Stimulated activated CD4-positive, alpha-beta T cell treated with anti-CD3 and anti-CD28 coated beads, Interleukin-4, amount 100 ng/mL, for 4 hours (primary cell): Measurements from ENCODE around the gene TRABD2A.

ENCODE experiments used
- DNase-seq, 2 experiments: peaks; one replicate each; pipeline ENCODE4 v3.0.0-alpha.2; 2020

Gene TRABD2A

DNA sequence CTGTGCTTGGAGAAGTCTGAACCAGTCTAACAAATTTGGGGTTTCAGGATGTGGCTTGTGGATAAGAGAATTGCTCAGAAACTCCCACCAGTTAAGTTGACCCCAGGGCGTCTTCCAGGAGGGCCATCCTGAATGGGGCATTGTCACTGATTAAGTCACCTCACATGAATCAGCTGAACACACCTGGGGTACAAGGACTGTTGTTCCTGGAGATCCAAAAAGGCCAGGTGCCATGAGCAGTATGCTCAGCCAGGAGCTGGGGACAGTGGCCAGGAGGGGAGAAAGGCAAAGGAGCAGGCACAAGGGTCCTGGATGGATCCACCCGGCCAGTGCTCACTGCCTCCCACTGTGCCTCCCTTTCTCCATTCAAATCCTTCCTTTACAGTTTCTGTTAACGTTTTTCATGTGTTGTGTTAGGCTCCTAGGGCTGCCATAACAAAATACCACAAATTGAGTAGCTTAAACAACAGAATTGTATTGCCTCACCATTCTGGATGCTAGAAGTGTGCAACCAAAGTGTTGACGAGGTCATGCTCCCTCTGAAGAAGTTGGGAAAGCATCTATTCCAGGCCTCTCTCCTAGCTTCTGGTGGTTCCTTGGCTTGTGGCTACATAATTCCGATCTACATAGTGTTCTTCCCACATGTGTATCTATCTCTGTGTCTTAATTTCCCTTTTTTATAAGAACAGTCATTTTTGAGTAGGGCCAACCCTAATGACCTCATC is 33.4 kb downstream of the TRABD2A start:
- no peak for DNase-seq

DNA sequence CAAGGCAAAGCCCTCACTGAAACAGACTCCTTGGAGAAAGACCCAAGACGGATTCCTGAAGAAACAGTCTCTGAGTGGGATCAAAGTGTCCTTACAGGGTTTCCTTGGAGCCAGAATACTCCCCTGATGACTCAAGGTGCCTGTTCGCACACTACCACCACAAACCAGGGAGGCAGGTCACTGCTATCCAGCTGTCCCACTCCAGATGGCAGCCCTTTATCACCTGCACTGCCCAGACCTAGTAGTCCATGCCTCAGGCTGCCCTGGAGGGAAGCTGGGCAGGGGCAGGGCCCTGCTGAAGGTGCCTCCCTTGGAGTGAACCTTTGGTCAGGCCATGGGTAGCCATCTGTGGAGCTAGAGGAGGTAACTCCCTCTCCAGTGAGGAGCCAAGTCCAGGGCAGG is 34.1 kb downstream of the TRABD2A start:
- no peak for DNase-seq

DNA sequence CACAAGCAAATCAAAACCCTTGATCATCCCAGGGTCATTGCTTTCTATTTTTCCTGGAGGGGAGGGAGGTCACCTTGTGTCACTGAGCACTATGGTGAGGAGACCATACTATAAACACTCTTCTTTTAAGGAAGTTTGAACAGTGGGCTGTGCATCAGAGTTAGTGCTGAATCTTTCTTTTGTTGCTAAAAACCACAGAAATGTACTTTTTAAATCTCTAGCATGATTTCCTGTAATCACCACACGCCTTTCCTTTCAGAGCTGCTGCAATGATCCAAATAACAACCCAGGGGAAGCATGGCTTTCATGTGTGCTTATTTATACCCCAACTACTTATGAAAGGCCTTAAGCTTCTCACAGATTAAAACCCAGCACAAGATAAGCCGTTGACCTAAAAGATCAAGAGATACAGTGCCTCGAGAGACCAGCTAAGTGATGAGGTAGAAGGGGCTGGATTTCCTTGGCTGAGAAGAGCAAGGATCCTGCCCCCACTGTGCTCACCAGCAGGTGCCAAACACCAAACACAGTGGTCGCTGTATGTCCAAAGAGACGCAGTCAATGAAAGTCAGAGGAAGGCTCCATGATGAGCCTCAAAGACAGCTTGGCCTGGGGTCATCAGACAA is 34.7 kb downstream of the TRABD2A start:
- peak in 1 of 2 experiments; percentile 62 for DNase-seq

DNA sequence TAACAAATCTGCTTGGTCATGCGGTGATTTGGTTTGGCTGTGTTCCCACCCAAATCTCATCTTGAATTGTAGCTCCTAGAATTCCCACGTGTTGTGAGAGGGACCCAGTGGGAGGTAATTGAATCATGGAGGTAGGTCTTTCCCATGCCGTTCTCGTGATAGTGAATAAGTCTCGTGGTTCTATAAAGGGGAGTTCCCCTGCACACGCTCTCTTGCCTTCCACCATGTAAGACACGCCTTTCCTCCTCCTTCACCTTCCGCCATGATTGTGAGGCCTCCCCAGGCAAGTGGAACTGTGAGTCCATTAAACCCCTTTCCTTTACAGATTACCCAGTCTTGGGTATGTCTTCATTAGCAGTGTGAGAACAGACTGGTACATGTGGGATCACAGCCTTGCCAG is 36.7 kb downstream of the TRABD2A start:
- peak in 1 of 2 experiments; percentile 36 for DNase-seq

DNA sequence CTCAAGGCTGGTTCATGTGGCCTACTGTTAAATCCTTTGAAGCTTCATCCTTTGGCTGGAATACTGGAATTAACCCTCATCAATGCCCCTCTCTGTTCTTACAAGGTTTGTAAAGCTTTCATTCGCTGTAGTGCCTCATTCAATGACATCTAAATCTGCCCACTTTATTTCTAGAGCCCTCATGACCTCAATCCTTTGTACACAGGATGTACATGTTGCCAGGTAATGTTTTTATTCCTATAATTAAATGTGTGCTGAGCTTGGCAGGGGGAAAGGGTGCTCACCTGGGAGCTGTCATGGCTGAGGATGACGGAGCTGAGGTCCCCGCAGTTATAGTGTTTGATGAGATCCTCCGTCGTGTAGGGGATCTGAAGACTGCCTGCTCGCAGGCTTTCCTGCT is 39.3 kb downstream of the TRABD2A start:
- no peak for DNase-seq

DNA sequence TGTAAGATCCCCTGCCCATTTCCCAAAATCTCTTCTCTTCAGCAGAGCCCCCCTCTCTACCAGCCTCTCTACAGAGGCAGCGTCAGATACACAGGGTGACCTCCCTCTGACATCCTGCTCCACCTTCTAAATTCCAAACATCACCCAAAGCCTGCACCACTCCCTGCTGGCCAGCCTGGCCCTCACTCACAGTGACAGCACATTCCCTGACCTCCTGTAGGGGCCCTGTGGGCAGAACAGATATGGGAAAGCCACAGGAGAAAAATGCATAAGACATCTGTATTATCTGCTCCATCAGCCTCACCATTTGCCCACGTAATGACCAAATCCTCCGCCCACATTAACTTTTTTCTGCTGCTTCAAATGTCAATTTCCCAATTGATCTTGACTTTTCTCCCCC is 40.6 kb downstream of the TRABD2A start:
- no peak for DNase-seq

DNA sequence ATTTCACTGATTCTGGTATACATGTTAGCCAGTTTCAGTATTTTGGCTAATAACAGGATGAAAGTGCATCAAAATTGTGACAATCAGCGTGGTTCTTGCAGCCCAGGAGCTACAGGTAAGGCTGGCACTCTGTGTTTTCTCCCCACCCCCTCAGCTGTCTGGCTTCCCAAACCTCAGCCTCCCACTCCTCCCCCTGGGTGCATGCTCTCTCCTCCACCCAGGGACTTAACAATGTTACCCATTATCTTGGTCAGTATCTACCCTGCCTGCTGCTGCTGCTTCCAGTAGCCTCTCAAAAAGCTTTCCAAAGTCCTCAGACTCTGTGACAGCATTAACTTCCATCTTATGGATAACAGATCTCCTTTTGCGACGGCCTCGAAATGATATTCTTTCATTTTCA is 41.0 kb downstream of the TRABD2A start:
- peak in 1 of 2 experiments; percentile 64 for DNase-seq

DNA sequence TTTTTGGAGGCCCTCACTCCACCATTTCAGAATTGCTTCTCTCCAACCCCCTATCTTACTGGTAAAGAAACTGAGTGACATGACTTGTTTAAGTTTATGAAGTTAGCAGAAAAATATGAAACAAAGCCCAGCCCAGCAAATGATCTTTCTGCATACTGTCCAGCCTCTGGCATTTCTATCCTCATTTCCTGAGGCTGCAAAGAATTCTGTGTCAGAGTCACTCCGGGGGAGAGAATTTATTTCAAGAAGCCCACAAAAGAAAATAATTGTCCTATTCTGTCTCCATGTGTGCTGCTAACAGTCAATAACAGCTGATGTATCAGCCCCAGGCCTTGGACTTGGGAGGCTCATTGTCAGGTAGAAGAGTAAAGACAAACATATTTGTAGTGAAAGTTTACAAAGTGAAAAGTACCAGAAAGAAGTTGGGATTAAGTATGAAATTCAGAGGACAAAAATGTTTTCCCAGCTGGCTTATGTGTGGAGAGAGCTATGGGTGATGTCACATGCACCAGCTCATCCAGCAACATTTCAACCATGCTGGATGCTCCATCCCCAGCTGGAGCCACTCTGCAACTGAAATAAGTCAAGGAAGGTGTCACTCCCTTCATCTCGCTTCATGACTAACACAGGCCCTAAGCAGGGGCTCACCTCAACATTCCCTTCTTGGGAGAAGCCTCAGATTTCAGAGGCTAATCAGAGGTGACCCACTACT is 42.3 kb downstream of the TRABD2A start:
- no peak for DNase-seq

DNA sequence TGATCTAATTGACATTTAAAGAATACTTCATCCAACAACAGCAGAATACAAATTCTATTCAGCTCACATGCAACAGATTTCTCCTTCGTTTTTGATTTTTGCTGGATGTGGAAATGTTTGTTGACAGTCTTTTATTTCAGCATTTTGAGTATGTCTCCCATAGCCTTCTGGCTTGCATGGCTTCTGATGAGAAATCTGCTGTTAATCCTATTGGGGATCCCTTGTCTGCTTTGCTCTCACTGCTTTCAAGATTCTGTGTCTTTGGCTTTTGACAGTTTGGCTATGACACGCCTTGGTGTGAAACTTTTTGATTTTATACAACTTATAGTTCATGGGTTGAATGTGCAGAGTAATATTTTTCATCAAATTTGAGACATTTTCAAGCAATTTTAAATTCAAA is 44.7 kb downstream of the TRABD2A start:
- DNase-seq, result no peak

DNA sequence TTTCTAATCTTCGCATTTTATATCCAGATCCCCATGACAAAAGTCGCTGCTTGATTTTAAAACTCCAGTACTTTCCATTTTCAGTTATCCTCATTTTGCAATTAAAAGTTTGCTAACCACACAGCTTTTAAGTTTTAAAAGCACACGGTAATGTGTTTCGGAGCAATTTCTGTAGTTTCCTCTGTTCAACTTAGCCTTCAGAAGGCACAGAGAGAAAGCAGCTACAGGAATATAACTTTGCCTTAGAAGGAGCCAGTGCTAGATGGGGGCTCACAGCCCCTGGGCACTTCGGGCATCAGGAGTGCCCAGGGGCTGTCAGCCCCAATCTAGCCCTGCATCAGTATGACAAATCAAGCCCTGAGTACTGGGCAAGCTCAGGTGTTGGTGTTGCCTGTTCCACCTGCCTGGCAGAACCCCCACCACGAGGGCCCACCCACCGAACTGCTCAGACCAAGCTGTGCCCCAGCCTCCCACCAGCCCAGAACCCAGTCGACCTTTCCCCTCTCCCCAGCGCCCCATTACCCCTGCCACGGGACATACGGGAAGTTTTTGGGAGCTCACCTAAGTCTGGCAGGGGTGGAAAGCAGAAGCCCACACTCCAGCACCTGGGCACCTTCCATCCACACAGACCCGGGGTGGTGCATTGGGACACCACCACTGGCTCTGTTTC is 47.3 kb downstream of the TRABD2A start:
- DNase-seq, result no peak

DNA sequence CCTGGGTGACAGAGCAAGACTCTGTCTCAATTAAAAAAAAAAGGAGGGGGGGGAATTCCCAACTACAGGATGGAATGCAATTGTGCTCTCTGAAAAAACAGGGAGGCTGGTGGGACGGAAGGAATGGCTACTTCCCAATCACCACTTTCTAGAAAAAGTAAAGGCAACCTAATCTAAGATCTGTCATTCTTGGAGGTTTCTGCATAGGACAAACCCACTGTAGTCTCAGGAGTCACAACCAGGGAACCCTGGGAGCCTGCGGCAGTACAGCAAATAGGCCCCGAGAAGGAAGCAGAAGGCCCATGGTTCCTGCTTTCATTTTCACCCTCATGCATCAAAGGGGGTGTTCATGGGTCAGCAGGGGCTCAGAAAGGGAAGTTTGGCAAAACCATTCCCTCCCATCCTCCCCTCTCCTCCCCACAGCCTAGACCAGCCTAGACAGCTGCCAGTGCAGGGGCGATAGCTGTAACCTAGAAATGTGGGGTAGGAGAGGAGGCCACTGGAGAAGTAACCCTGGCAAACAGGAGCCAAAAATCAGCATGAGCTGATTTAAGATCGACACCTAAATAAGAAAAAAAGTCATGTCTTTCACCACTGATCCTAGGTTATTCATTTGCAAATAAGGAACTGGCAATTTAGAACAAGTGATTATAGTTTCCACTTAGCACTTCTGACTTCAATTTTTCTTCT is 48.0 kb downstream of the TRABD2A start:
- DNase-seq, result no peak

DNA sequence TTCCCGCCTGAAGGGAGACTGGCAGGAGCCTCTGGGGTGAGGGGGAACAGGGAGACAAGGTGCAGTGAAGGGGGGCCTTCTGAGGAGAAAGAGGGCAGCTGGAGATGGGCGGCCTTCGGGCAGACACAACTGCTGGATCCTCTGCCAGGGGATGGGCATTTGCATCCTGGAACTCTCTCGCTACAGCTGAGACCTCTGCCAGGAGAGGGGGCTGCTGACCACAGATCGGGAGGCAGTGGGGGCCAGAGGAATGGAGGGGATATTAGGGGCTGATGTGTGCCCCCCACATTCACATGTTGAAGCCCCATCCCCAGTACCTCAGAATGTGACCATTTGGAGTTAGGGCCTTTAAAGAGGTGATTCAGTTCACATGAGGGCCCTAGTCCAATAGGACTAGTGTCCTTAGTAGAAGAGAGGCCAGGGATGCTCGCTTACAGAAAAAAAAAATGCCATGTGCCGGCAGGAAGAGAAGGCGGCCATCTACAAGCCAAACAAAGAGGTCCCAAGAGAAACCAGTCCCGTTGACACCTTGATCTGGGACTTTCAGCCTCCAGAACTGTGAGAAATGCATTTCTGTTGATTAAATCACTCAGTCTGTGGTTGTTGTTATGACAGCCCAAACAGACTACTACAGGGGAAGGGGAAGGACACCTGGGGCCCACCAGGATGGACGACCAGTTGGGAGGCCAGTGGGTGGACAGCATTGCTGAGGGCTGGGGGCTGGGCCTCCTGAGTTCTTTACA is 50.0 kb downstream of the TRABD2A start:
- no peak for DNase-seq

DNA sequence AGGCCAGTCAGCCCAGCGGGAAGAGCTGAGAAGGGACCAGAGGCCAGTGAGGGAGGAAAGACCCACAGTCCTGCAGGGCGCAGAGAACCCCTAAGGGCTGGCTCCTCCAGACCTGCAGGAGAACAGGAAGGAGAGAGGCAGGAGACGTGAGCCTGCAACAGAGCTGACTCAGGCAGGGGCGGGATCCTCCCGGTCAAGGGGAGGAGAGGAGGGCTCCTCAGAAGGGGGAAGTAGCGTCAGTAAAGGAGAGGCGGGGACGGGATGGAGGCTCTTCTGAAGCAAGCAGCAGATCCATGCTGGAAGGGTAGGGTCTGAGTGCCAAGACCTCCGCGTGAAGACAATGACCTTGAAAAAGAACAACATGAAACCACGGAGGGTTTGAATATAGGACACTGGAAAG is 50.8 kb downstream of the TRABD2A start:
- DNase-seq, result no peak

DNA sequence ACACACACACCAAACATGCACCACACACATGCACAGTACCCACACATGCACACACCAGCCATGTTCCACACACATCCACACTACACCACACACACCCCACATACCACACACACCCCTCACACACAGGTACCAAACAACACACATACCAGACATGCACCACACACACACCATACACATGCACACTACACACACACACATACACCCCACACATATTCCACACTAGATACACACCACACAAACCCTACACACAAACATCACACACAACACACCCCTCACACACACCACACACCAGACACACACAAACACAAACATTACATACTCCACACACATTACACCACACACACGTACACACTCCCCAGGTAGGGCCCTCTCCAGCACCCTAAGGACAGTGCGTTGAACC is 51.2 kb downstream of the TRABD2A start:
- no peak for DNase-seq

DNA sequence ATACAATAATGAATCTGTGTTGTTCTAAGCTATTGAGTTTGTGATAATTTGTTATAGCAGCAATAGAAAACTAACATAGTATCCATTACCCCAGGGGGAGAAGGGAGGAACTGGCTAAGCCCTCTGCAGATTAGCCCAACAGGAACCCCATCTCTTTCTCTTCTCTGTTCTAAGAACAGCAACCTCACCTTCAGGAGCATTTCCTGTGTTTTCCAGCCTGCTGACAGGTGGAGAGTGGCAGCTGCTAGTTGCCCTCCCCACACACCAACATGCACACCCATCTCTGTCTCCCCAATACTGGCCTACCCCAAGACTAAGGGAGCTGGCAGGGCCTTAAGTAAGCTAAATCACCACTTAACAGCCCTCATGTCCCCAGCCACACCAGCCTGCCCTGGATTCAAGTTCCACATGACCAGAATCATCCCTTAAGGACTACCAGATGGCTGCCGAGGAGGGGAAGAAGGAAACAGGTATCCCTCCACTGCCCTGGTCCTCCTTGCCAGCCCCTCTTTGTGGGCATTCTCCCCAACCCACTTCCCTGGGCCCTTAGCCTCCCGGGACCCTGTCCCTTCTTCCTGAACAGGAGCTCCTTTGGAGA is 52.8 kb downstream of the TRABD2A start:
- DNase-seq, result no peak

DNA sequence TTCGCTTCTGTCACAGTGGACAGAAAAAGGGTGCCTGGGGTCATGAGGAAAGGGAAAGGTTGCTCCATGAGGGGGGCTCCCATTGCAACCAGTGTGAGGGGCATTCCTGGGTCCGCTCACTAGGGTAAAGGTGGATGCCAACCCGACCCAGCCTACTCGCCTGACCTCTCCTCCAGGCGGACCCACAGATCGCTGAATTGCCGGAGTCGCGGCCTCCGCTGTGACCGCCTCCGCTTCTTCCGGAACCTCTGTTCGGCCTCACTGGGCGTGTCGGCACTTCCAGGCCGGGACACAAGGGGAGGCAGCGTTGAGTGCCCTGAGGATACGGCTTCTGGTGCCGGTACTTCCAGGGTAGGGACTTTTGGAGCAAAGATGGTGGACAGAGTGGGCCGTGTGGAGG is 57.1 kb downstream of the TRABD2A start:
- DNase-seq, result no peak

DNA sequence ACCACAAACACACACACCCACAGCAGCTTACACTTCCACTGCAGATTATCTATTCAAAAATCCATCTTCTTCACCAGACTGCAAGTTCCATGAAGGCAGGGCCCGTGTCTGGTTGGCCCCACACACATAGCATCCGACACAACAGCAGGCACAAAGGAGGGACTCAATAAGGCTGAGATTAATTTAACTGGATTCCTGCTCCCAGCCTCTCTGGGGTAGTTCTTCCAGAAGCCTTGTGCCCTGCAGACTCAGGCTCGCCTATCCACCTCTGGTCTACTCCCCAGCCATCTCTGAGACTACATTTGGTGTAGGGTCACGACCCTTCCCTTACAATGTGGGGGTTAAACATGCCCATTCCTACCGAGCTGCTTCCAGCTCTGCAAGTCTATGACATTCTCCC is 57.7 kb downstream of the TRABD2A start:
- DNase-seq, result no peak

DNA sequence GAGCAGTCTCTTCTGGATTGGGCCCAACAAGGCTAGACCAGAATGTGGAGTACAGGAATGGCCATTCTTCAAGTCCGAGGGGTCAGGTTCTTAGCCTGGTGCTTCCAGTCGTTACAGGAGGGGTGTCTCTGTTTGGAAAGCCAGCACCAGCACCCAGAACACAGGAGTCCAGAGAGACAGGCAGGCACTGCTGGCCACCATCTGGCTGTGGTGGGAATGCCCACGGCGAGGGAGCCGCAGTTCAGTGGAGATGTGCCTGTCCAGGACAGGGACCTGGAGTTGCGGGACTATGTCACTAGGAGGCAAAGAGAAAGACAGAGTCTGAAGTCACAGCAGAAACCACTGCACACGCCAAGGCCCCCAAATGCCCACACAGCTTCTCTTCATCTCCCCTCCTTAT is 59.1 kb downstream of the TRABD2A start:
- no peak for DNase-seq

DNA sequence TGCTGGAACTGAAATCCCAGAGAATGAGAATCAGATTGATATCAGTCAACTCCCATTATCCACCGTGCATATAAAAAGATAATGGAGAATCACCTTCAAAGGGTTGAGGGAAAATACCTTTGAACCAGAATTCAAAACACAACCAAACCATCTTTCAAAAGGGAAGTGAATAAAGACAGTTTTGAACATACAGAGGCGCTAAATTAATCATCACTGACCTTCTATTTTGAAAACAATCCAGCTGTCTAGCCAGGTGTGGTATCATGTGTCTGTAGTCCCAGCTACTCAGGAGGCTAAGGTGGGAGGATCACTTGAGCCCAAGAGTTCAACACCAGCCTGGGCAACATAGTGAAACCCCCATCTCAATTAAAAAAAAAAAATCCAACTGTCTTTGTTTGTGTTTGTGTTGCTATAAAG is 63.6 kb downstream of the TRABD2A start:
- DNase-seq, result no peak

DNA sequence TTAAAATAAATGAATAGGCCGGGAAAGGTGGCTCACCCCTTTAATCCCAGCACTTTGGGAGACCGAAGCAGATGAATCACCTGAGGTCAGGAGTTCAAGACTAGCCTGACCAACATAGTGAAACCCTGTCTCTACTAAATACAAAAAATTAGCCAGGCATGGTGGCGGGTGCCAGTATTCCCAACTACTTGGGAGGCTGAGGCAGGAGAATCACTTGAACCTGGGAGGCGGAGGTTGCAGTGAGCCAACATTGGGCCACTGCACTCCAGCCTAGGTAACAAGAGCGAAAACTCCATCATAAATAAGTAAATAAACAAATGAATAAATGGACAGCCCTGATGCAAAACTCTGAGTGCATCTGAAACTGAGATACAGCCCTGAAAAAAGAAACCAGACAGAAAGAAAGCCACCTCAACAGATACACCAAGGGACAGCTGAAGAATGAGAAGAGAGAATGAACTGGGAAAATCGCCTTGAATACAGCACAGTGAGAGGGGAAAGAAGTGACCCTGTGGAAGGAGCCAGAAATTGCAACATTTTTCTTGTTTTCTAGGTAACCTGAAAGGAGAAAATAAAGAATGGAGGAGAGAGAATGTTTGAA is 64.4 kb downstream of the TRABD2A start:
- no peak for DNase-seq

DNA sequence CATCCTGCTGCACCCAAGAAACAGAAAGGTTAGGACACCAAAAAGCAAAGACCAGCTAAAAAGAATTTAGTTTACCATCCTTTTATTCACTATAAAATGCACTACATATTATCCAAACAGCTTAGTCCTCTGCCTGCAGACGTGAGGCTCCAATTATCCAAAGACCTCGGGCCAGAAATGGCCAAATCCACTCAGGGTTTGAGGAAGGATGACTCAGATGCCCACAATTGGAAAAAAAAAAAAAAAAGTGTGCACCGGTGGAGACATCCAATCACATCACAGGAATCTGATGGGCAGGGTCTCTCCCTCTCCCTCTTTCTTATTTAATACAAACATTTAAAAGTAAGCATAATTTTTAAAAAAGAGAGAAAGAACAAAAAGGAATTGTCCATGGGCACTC is 65.7 kb downstream of the TRABD2A start:
- no peak for DNase-seq
